ENCODE measurements around the gene TRAPPC3L.

DNA sequence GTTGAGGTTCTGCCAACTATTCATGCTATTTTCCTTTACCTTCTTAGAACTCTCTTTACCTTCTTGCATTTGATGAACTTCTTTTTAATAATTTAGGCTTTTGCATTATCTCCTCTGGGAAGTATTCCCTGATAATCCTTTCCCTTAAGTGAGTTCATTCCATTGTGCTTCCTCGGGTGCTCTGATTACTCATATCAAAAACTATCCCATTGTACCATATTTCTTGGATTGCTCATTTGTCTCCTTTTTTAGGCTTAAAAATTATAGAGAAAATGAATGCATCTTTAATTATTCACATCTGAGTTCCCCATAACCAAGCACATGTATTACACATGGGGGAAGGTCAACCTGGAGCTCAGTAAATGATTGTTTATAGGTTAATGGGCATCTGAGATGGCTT, 10.6 kb upstream of the TRAPPC3L start:
- TF ChIP-seq POLR2AphosphoS5 (IDR thresholded peaks at IDR 0.05; ENCODE audit: low read depth, low read length) (no peak), HDAC6 (IDR thresholded peaks at IDR 0.05; ENCODE audit: low read depth, low read length) (no peak), RFX5 (IDR thresholded peaks at IDR 0.05; ENCODE audit: borderline replicate concordance, low read depth, low read length) (no peak), MAFK (IDR thresholded peaks at IDR 0.05; ENCODE audit: low read depth, low read length) (no peak), EZH2 (IDR thresholded peaks at IDR 0.05; ENCODE audit: low read depth, low read length, severe bottlenecking) (no peak), NANOG (IDR thresholded peaks at IDR 0.05; ENCODE audit: insufficient read depth, low read depth, low read length, poor library complexity, severe bottlenecking) (no peak)
- TF ChIP-seq, protein P1, sequence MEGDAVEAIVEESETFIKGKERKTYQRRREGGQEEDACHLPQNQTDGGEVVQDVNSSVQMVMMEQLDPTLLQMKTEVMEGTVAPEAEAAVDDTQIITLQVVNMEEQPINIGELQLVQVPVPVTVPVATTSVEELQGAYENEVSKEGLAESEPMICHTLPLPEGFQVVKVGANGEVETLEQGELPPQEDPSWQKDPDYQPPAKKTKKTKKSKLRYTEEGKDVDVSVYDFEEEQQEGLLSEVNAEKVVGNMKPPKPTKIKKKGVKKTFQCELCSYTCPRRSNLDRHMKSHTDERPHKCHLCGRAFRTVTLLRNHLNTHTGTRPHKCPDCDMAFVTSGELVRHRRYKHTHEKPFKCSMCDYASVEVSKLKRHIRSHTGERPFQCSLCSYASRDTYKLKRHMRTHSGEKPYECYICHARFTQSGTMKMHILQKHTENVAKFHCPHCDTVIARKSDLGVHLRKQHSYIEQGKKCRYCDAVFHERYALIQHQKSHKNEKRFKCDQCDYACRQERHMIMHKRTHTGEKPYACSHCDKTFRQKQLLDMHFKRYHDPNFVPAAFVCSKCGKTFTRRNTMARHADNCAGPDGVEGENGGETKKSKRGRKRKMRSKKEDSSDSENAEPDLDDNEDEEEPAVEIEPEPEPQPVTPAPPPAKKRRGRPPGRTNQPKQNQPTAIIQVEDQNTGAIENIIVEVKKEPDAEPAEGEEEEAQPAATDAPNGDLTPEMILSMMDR (IDR thresholded peaks at IDR 0.05; ENCODE audit: control extremely low read depth in 1 of 3, insufficient read depth in 1 of 3, low read depth in 1 of 3, low read length in 3 of 3), result no peak
- TF ChIP-seq, protein P2, sequence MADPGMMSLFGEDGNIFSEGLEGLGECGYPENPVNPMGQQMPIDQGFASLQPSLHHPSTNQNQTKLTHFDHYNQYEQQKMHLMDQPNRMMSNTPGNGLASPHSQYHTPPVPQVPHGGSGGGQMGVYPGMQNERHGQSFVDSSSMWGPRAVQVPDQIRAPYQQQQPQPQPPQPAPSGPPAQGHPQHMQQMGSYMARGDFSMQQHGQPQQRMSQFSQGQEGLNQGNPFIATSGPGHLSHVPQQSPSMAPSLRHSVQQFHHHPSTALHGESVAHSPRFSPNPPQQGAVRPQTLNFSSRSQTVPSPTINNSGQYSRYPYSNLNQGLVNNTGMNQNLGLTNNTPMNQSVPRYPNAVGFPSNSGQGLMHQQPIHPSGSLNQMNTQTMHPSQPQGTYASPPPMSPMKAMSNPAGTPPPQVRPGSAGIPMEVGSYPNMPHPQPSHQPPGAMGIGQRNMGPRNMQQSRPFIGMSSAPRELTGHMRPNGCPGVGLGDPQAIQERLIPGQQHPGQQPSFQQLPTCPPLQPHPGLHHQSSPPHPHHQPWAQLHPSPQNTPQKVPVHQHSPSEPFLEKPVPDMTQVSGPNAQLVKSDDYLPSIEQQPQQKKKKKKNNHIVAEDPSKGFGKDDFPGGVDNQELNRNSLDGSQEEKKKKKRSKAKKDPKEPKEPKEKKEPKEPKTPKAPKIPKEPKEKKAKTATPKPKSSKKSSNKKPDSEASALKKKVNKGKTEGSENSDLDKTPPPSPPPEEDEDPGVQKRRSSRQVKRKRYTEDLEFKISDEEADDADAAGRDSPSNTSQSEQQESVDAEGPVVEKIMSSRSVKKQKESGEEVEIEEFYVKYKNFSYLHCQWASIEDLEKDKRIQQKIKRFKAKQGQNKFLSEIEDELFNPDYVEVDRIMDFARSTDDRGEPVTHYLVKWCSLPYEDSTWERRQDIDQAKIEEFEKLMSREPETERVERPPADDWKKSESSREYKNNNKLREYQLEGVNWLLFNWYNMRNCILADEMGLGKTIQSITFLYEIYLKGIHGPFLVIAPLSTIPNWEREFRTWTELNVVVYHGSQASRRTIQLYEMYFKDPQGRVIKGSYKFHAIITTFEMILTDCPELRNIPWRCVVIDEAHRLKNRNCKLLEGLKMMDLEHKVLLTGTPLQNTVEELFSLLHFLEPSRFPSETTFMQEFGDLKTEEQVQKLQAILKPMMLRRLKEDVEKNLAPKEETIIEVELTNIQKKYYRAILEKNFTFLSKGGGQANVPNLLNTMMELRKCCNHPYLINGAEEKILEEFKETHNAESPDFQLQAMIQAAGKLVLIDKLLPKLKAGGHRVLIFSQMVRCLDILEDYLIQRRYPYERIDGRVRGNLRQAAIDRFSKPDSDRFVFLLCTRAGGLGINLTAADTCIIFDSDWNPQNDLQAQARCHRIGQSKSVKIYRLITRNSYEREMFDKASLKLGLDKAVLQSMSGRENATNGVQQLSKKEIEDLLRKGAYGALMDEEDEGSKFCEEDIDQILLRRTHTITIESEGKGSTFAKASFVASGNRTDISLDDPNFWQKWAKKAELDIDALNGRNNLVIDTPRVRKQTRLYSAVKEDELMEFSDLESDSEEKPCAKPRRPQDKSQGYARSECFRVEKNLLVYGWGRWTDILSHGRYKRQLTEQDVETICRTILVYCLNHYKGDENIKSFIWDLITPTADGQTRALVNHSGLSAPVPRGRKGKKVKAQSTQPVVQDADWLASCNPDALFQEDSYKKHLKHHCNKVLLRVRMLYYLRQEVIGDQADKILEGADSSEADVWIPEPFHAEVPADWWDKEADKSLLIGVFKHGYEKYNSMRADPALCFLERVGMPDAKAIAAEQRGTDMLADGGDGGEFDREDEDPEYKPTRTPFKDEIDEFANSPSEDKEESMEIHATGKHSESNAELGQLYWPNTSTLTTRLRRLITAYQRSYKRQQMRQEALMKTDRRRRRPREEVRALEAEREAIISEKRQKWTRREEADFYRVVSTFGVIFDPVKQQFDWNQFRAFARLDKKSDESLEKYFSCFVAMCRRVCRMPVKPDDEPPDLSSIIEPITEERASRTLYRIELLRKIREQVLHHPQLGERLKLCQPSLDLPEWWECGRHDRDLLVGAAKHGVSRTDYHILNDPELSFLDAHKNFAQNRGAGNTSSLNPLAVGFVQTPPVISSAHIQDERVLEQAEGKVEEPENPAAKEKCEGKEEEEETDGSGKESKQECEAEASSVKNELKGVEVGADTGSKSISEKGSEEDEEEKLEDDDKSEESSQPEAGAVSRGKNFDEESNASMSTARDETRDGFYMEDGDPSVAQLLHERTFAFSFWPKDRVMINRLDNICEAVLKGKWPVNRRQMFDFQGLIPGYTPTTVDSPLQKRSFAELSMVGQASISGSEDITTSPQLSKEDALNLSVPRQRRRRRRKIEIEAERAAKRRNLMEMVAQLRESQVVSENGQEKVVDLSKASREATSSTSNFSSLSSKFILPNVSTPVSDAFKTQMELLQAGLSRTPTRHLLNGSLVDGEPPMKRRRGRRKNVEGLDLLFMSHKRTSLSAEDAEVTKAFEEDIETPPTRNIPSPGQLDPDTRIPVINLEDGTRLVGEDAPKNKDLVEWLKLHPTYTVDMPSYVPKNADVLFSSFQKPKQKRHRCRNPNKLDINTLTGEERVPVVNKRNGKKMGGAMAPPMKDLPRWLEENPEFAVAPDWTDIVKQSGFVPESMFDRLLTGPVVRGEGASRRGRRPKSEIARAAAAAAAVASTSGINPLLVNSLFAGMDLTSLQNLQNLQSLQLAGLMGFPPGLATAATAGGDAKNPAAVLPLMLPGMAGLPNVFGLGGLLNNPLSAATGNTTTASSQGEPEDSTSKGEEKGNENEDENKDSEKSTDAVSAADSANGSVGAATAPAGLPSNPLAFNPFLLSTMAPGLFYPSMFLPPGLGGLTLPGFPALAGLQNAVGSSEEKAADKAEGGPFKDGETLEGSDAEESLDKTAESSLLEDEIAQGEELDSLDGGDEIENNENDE (IDR thresholded peaks at IDR 0.05; ENCODE audit: insufficient replicate concordance, low read length), result no peak

All from H1 (cell line).